Measurements from ENCODE around the gene MYOM3. TPM values are rescaled to one million over a fixed set of nuclear protein-coding genes. Genes with fewer than 3 reads are reported as not detected.

MYOM3 gene
- total and polyA plus RNA-seq, 2 of the 13 experiments (the other 11 are each of a cell fraction or from before 2014, with no cell fraction given), result 5.8 to 15.3 TPM

GRCh38 chr1:24018611-24019580, 93.0 kb downstream of the MYOM3 start (continued):
- TF ChIP-seq BCL3 (CRISPR knock-in tag; IDR thresholded peaks at IDR 0.05) (peak; percentile 50; the same call in 1 of the 2 replicates), GTF2F1 (IDR thresholded peaks at IDR 0.05; ENCODE audit: low read length) (no peak), MXD1 (CRISPR knock-in tag; IDR thresholded peaks at IDR 0.05) (no peak), PRDM10 (CRISPR knock-in tag; IDR thresholded peaks at IDR 0.05; ENCODE audit: low read depth) (no peak), MXD4 (CRISPR knock-in tag; IDR thresholded peaks at IDR 0.05) (peak; percentile 42; the same call in 1 of the 2 replicates), NR2F1 (CRISPR knock-in tag; IDR thresholded peaks at IDR 0.05) (no peak), MEIS2 (CRISPR knock-in tag; IDR thresholded peaks at IDR 0.05) (no peak), ZNF615 (CRISPR knock-in tag; IDR thresholded peaks at IDR 0.05; ENCODE audit: borderline replicate concordance) (no peak), THAP11 (CRISPR knock-in tag; IDR thresholded peaks at IDR 0.05) (no peak), ZNF616 (CRISPR knock-in tag; IDR thresholded peaks at IDR 0.05; ENCODE audit: low read depth) (no peak), ZNF652 (CRISPR knock-in tag; IDR thresholded peaks at IDR 0.05; ENCODE audit: borderline replicate concordance, low read depth) (no peak), PCBP1 (IDR thresholded peaks at IDR 0.05; ENCODE audit: borderline replicate concordance, low read depth, low read length) (no peak), ZNF510 (CRISPR knock-in tag; IDR thresholded peaks at IDR 0.05; ENCODE audit: low read depth) (no peak), SPEN (CRISPR knock-in tag; IDR thresholded peaks at IDR 0.05; ENCODE audit: low read depth) (0 out of 2 replicates have a peak, but pooled peaks have one; percentile 18), NFE2L2 (IDR thresholded peaks at IDR 0.05; ENCODE audit: low read length) (no peak), DZIP1 (CRISPR knock-in tag; IDR thresholded peaks at IDR 0.05) (no peak), POLR2A (IDR thresholded peaks at IDR 0.05; ENCODE audit: insufficient read depth in 1 of 2, low read depth in 2 of 2, low read length in 2 of 2) (peak in 1 of 2 experiments; percentile 50; a peak in 1 of 4 replicates), ETV5 (CRISPR knock-in tag; IDR thresholded peaks at IDR 0.05; ENCODE audit: borderline replicate concordance) (peak; percentile 68; the same call in 1 of the 2 replicates), ELF1 (CRISPR knock-in tag; IDR thresholded peaks at IDR 0.05) (peak; percentile 23; the same call in 1 of the 2 replicates)

All from HepG2 (cell line).